Body of pancreas (tissue), 4 donors: ENCODE measurements around the gene CDHR3.

Experiments used
- POLR2A ChIP-seq, 3 donors: fragments of 450-650 bp; IDR thresholded peaks; one replicate each; pipeline ENCODE4 v1.6.1; 2016; ENCODE audit warnings: antibody characterized with exemption in 3 of 3, mild to moderate bottlenecking in 2 of 3
- TF ChIP-seq, protein P1 (sequence below), 7 experiments: fragments of 450-650 bp in 4 of 7; fragments of 200-600 bp in 3 of 7; sonication (generic) in 3 of 7; IDR thresholded peaks; one replicate each; pipeline ENCODE4 v1.5.1; 2016 to 2019; ENCODE audit warnings: antibody characterized with exemption in 7 of 7

DNA sequence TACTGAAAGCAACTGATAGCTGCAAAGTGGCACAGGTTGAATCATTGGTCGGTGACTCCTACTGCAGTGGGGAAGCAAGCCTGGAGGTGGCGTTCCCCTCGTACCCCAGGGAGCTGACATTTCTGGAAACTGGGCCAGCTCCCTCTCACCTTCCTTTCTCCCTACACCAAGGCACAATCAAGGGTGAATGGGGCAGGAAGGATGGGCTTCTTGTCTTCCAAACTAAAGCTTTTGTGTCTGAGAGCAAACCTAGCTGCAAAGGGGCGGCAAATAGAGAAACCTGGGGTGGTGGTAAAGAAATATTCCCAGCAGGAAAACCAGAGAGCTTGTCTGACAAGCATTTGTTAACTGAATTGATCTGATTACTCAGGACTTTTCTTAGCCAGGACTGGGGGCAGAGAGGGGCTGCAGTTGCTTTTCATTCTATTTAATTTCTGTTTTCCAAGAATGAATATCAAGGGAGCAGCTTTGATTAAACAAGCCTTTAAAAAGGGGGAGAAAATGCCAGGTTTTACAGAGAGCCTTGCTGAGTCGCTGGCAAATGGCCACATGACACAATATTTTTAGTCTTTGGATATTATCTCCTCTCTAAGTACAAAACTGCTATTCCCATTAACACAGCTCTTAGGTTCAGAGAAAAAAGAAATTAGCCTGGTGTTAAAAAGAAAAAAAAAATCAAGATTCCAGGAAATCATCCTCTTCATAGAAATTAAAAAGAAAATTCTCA lies 27.8 kb downstream of the CDHR3 start:
- TF ChIP-seq, protein P1, sequence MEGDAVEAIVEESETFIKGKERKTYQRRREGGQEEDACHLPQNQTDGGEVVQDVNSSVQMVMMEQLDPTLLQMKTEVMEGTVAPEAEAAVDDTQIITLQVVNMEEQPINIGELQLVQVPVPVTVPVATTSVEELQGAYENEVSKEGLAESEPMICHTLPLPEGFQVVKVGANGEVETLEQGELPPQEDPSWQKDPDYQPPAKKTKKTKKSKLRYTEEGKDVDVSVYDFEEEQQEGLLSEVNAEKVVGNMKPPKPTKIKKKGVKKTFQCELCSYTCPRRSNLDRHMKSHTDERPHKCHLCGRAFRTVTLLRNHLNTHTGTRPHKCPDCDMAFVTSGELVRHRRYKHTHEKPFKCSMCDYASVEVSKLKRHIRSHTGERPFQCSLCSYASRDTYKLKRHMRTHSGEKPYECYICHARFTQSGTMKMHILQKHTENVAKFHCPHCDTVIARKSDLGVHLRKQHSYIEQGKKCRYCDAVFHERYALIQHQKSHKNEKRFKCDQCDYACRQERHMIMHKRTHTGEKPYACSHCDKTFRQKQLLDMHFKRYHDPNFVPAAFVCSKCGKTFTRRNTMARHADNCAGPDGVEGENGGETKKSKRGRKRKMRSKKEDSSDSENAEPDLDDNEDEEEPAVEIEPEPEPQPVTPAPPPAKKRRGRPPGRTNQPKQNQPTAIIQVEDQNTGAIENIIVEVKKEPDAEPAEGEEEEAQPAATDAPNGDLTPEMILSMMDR (IDR thresholded peaks at IDR 0.05) = no peak
- no peak for TF ChIP-seq POLR2A (IDR thresholded peaks at IDR 0.05)
